ENCODE data around the gene CD34. TPM values are rescaled to one million over a fixed set of nuclear protein-coding genes. Genes with fewer than 3 reads are reported as not detected.

The CD34 gene
- total RNA-seq, 1 experiment from 2014 or later = 0.35 TPM

DNA sequence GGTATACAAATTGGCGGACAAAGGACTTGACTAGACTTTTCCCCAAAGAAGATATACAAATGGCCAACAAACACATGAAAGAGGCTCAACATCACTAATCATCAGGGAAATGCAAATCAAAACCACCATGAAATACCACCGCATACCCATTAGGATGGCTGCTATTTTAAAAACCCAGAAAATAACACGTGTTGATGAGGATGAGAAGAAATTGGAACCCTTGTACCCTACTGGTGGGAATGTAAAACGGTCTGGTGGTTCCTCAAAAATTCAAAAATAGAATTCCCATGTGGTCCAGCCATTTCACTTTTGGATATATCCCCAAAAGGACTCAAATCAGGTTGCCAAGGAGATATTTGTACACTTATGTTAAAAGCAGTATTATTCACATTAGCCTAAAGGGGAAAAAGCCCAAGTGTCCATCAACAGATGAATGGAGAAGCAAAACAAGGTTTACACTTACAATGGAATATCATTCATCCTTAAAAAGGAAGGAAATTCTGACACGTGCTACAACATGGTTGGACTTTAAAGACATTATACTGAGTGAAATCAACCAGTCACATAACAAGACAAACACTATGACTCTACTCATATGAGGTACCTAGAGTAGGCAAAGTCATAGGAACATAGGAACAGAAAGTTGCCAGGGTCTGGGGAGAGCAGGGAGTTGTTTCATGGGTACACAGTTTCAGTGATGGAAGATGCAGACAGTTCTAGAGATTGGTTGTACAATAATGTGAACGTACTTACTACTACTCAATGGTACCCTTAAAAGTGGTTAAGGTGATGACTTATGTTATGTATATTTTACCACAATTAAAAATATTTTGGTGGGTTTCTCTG, 17.0 kb downstream of the CD34 start:
- Mint-ChIP-seq H3K4me3 (no peak overlapping the region), H3K27ac (no peak overlapping the region)
- no peaks in the 10 kb centered on the region for H3K79me1 ChIP-seq (ENCODE audit: insufficient read depth, low read depth, low read length, poor library complexity, severe bottlenecking)

More for the DNA sequence above, 17.0 kb downstream of the CD34 start:
- H2BK120ac ChIP-seq (ENCODE audit: low read depth, low read length, poor library complexity, severe bottlenecking) = no peak overlapping the region
- no peak overlapping the region for H4K8ac ChIP-seq (replicated peaks; ENCODE audit: insufficient read length, low read depth, low read length)
- H4K20me1 ChIP-seq (ENCODE audit: control insufficient read depth, insufficient read depth, insufficient read length) = no peaks in the 10 kb centered on the region
- H3K23me2 ChIP-seq (ENCODE audit: insufficient read length, low read depth, low read length, poor library complexity, severe bottlenecking) = no peaks in the 10 kb centered on the region
- no peak overlapping the region for H3K9ac ChIP-seq (ENCODE audit: extremely low read depth, insufficient read length, low read length)
- no peak overlapping the region for H3K18ac ChIP-seq (ENCODE audit: insufficient read length, low read depth, low read length)
- no peaks in the 10 kb centered on the region for H3K9me3 ChIP-seq (ENCODE audit: control insufficient read depth, low read depth, low read length)
- no peak overlapping the region for H2BK15ac ChIP-seq (ENCODE audit: low read depth, low read length)
- Mint-ChIP-seq H3K4me1 (no peaks in the 10 kb centered on the region), H3K36me3 (ENCODE audit: insufficient read depth in 1 of 3, low read depth in 3 of 3) (no peaks in the 10 kb centered on the region), H3K27me3 (ENCODE audit: low read depth) (peaks cover 8% of the 10 kb centered on the region), H3K9me3 (no peaks in the 10 kb centered on the region)
- H3K23ac ChIP-seq (ENCODE audit: insufficient read length, low read depth, low read length) = no peak overlapping the region
- no peak overlapping the region for H3T11ph ChIP-seq (ENCODE audit: low read length)
- H4K91ac ChIP-seq (ENCODE audit: insufficient read length, low read depth, low read length) = no peak overlapping the region
- no peak overlapping the region for H3K14ac ChIP-seq (ENCODE audit: insufficient read depth, low read length)
- no peak overlapping the region for H2BK20ac ChIP-seq (ENCODE audit: low read depth, low read length, poor library complexity, severe bottlenecking)
- H2BK12ac ChIP-seq (ENCODE audit: insufficient read length, low read depth, low read length) = no peak overlapping the region
- no peak overlapping the region for H2BK5ac ChIP-seq (ENCODE audit: insufficient read length, low read length)
- no CpG with 5 or more reads among the region's 6 CpGs for WGBS (ENCODE audit: extremely low coverage, insufficient read length, low lambda C conversion rate)
- no peak overlapping the region for H4K5ac ChIP-seq (ENCODE audit: insufficient read length, low read depth, low read length)
- no peaks in the 10 kb centered on the region for H3K4me1 ChIP-seq (ENCODE audit: insufficient read depth, low read length)
- no peaks in the 10 kb centered on the region for H3K27me3 ChIP-seq (ENCODE audit: insufficient read depth, low read length)
- H3K4ac ChIP-seq (ENCODE audit: low read depth, low read length) = no peak overlapping the region
- no peak overlapping the region for H3K4me2 ChIP-seq (ENCODE audit: insufficient read depth, insufficient read length, low read length)
- no peak overlapping the region for H2AK5ac ChIP-seq (ENCODE audit: insufficient read length, low read length)
- no peak for DNase-seq
- TF ChIP-seq, protein P1, sequence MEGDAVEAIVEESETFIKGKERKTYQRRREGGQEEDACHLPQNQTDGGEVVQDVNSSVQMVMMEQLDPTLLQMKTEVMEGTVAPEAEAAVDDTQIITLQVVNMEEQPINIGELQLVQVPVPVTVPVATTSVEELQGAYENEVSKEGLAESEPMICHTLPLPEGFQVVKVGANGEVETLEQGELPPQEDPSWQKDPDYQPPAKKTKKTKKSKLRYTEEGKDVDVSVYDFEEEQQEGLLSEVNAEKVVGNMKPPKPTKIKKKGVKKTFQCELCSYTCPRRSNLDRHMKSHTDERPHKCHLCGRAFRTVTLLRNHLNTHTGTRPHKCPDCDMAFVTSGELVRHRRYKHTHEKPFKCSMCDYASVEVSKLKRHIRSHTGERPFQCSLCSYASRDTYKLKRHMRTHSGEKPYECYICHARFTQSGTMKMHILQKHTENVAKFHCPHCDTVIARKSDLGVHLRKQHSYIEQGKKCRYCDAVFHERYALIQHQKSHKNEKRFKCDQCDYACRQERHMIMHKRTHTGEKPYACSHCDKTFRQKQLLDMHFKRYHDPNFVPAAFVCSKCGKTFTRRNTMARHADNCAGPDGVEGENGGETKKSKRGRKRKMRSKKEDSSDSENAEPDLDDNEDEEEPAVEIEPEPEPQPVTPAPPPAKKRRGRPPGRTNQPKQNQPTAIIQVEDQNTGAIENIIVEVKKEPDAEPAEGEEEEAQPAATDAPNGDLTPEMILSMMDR (conservative IDR thresholded peaks at IDR 0.05) = no peak
- no peak overlapping the region for H3K27ac ChIP-seq (ENCODE audit: insufficient read length, low read depth, low read length)
- H3K56ac ChIP-seq (ENCODE audit: insufficient read length, low read depth, low read length) = no peak overlapping the region
- no peaks in the 10 kb centered on the region for H3K79me2 ChIP-seq (ENCODE audit: insufficient read depth, low read length)
- no peak overlapping the region for H2AFZ ChIP-seq (ENCODE audit: low read length)

All from H9 (cell line).